Stimulated activated CD4-positive, alpha-beta T cell treated with anti-CD3 and anti-CD28 coated beads, Interleukin-2, amount 100 ng/mL, for 24 hours (primary cell): Measurements from ENCODE around the gene MAP6.
A peak's percentile ranks its signal among the peaks of the same experiment; 100 is the strongest.

Source experiments
- DNase-seq, 2 donors: peaks; one replicate each; pipeline ENCODE4 v3.0.0-alpha.2; 2020

MAP6 gene

DNA sequence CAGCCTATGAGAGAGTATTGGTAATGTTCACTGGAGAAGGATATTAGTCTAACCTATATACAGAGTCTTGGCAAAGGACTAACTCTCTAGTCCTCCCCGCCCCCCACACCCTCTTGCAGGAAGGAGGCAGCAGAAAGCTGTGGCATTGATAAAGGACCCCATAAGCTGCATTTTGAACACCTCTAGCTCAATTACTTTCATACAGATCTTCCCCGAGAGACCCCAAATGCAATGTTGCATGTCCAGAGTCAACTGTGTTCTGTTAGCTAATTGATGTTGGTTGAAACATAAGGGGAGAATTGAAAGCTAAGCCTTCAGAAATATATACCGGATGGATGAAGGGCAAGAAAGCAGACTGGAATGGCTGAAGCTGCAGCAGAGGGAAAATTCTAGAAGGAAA, 2.8 kb downstream of the MAP6 start:
- no peak for DNase-seq

DNA sequence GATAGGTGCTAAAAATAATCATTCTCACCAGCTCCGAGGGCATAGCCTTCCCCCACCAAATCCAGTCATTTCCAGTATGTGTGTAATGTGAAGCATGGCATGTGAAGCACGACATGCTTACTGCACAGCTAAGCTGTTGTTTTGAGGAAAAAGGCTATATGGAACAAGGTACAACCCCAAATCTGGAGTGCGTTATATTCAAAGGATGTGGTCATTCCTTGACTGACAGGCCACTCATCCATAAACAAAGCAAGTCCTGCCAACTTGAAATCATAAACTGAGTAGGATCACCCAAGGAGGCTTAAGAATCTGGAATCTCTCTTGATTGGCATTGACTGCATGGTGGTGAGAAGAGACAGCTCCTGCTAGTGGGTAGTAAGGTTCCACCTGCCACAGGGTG, 3.7 kb downstream of the MAP6 start:
- DNase-seq = no peak

DNA sequence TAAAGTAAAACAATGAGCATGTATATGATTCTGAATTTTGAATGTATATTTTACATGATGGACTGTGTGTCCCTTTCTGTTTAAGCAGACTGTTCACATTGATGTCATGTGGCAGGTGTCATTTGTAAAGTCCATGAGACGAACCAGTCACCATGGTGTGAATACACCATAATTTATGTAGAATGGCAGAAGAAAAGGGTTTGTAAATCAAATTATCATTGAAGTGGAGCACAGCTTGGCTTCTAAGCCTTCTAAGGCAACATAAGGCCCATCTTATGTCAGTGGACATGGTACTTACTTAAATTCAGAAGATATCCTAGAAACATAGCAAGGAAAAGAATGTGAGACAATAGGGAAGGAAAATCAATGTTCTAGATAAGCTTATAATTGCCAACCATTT, 4.4 kb downstream of the MAP6 start:
- DNase-seq = no peak

DNA sequence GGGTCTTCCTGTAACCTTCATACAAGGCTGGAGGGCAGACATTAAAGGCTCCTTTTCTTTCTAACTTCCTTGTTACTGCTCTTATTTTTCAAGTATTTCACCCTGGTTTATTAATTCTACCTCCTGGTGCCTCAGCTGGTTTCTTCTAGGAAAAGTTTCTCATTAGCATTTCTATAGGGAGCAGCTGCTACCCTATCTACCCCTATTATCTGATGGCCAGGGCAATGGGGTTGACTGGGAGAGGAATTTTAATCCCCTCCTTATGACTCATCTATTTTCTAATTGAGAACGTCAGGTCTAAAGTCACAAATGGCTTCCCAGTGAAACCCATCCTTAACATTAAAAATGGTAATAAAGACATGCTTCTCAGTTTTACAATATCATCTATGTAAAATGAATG, 5.0 kb downstream of the MAP6 start:
- DNase-seq = no peak

DNA sequence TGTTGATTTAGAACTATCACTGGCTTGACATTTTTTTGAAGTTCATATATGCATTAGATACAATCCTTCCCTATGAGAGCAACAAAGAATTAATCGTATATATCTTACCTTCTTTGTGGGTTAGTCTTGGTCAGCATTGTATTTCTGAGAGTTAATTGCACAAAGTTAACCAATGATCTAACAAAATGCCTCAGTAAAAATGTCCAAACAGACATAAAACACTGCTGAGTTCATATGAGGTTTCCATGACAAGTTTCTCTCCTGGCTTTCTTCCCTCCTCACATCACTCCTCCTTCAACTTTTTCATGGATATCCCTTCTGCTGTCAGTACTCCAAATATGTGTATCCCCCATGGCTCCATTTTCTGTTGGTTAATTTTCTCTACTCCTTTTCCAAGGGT, 9.0 kb downstream of the MAP6 start:
- no peak for DNase-seq

DNA sequence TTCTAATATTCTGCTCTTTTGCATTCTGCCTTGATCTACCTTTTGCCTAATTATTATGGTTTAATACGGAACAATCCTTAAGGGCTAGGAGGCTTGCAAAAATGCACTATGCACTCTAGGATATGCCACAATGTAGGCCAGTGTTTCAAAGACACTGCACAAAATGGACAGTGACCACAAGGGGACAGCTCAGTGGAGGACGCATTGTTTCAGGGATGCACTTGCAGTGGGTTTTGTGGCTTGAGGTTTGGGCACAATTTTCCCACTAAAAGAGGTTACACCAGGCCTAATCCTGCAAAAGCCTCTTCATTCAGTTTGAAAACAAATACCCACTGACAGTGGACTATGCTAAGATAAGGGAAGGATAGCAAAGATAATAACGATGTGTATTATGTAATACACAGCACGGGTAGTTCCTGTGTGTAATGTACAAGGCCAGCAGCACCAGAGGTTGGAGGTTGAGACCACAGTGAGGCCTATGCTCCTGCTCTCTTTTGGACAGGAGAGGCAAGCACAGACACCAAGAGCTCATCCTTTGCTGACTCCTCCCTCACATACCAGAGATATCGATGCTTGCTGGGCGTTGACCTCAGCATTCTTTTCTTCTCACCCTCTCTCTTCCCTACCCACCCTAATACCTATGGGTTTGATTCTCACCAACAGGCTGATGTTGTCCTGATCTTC, 12.7 kb downstream of the MAP6 start:
- no peak for DNase-seq

DNA sequence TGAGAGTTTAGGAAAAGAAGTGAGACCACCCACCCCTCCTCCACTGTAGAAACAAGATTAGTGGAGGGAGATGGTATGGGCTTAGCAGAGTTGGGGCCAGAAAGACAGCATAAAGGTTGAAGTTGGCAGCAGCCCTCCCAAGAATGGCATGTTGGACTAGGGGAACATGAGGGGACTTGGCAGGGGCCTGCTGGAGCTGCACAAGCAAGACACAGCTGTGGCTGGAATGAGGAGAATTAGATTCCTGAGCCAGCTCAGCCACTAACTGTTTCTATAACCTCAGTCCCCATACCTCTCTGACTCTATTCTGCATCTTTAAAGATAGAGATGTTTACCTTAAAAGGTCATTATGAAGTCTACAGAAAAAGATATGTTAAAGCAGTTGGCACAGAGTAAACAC, 13.2 kb downstream of the MAP6 start:
- DNase-seq = no peak

DNA sequence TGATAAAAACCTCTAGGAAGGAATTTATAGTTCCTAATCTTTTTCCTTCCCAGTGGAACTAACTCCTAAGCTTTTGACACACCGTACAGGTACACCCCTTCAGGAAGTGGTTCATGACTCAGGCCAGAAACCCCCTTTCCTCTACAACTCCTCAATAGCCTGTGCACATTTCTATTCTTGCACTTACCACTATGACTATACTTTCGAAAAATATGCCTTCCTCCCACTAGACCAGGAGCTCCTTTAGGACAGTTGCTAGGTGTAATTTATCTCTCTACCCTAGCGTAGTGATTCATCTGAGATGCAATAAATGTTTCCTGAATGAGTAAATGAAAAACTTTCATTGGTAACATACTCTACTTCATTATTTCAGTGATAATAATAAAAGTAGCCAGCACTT, 14.5 kb downstream of the MAP6 start:
- DNase-seq = peak in 1 of 2 donors; percentile 23

DNA sequence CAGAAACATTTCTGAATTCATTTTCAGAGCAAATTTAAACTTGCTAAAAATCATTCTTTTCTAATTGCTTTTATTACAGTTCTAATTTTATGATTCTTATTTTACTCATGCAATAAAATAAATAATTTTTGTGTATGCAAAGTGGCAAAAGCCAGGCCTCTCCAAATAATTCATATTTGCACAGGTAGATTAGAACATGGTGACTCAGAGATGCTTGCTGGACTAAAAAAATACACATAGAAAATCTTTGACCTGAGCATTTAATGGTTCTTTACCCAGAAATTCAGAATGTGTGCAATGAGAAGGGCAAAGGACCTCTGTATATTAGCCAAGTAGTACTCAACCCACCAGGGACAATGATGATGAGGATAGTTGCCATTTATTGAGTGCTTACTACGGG, 15.3 kb downstream of the MAP6 start:
- DNase-seq = no peak

DNA sequence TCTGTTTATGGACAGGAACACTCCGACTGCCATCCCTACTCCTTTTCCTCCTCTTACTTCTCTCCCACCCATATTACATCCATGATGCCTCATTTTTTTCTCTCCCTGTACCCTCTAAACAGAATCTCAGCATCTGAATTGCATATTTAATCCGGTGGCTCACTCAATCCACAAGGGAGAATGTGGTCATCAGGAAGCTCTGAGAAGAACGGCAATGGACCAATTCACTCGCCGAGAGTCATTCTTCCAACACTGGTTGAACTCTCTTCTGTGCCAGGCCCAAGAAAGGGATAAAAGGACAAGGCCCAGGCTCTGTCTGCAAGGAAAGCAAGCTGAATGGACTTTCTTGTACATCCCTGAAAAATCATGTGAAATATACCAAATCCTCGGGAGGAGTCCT, 15.9 kb downstream of the MAP6 start:
- no peak for DNase-seq

DNA sequence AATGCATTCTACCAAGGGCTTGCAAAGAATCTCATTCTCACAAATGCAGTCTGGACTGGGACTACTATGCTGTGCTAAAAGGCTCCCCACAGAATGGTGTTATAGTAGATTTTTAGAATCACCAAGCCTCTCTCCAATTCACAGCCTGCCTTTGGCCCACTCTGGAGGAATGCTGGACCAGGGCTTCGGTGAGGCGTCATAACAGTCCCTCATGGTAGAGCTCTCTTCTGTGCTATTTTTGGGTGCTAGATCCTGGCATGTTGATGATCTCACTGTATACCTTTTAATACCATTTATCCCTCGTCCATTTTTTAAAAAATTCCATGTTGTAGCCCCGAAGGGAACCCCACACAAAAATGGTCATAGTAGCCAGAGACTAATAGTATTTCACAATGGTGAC, 17.6 kb downstream of the MAP6 start:
- no peak for DNase-seq

DNA sequence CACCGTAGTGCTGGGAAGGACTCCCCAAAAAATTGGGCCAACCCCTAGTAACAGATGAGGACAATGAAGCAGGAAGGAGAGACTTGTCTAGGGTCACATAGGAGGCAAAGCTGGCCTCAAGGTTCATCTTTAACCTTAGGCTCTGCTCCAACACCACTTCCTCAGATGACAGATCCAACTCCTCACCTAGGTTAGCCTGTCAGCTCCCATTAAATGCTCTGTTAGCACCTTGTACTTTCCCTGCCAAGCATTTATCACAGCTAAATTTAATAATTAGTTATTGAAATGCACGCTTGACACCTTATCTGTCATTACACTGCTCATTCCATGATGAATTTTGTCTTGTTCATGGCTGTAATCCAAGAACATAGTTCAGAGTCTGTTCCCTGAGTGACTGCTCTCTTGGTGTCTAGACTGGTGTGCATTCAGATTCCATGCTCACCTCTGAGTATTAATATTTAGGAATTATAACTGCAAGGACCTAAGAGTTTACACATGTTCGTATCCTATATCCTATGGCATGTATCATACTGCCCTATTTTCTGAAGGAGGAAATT, 18.6 kb downstream of the MAP6 start:
- no peak for DNase-seq

DNA sequence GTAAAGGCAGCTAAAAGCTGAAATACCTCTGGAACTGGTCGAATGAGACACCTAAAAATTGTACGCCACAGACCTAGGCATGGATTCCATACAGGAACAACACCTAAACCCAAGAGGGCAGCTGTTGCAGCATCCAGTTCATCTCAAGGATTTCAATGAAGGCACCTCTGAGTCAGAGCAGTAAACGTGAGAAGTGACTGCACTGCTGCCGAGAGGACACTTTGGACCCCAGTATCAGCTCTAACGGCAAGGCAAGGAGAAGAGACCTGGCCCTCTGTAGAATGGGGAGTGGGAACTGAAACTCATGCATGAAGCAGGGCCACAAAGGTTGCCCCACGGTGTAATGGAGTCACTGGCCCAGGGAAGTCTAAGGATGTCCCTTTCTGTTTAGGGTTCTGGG, 23.9 kb downstream of the MAP6 start:
- no peak for DNase-seq

DNA sequence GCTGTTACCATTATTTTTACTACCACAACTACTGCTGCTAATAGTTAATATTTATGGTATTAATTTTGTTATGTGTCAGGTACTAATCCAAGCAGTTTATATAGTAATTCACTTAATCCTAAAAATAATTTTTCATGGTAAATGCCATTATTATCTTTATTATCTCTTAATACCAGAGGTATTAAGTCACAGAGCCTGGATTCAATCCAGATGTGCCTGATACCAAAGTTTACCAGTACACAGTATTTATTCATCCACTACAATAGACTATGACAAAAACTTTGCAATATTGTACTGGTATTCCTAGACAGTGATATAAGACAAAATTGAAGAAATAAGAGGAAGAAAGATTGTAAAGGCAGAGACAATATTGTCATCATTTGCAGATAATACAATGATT, 24.5 kb downstream of the MAP6 start:
- no peak for DNase-seq

DNA sequence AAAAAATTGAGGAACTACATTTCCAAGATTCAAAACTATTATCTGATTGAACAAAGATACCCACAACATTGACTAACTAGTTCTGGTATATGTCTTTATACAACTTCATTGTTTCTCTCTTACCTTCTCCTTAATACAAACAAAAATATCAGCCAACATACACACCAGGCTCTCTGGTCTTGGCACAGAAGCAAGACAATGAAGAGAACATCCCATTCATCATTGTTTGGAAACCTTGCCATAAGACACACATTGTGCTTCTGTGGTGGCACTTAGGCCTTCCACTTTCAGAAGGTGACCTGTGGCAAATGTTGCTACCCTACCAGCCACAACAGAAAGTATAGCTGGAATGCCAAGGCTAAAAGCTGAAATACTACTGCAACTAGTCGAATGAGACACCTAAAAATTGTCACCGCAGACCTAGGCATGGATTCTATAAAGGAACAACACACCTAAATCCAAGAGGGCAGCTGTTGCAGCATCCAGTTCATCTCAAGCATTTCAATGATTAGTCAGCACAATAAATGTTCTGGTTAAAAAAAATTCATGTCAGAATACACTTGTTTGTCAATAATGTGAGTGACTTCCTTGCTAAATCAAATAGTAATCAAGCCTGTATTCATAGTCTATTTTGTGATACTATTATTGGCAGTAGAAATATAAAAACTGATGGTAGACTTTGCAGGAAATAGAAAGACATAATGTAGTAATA, 26.3 kb downstream of the MAP6 start:
- DNase-seq = no peak

DNA sequence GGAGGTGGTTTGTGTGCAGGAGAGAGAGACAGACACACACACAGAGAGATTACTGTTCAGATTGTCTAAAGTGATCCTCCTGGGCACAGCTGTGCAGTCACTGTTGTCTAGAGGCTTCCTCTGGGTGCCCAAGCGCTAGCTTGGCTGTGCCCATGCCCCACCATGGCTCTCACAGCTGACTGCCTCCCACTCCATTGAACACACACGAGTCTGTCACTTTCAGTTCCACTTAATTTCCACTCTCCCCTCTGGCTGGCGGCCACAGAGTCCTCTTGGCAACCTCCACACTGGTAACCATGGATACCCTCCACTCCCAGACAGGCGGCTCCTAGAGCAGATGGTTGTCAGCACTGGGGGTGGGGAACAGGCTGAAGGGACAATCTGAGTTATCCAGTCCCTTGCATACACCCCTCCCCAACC, 29.1 kb downstream of the MAP6 start:
- no peak for DNase-seq

DNA sequence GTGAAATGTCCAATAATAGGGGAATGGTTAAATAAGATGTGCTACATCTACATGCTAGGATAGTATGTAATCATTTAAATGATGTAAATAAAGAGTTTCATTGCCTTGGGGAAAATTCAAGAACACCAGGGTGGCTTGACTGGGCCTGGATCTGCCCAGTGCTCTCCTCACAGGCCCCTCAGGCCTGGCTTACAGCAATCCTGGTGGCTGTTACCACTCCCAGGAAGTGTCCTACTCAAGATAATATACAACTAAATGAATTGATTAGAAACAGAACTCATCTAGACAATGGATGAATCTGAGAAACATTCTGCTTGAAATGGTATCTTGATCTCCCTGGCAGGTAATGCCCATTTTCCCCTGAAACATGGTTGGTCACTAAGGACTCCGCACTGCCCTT, 30.8 kb downstream of the MAP6 start:
- DNase-seq = no peak

DNA sequence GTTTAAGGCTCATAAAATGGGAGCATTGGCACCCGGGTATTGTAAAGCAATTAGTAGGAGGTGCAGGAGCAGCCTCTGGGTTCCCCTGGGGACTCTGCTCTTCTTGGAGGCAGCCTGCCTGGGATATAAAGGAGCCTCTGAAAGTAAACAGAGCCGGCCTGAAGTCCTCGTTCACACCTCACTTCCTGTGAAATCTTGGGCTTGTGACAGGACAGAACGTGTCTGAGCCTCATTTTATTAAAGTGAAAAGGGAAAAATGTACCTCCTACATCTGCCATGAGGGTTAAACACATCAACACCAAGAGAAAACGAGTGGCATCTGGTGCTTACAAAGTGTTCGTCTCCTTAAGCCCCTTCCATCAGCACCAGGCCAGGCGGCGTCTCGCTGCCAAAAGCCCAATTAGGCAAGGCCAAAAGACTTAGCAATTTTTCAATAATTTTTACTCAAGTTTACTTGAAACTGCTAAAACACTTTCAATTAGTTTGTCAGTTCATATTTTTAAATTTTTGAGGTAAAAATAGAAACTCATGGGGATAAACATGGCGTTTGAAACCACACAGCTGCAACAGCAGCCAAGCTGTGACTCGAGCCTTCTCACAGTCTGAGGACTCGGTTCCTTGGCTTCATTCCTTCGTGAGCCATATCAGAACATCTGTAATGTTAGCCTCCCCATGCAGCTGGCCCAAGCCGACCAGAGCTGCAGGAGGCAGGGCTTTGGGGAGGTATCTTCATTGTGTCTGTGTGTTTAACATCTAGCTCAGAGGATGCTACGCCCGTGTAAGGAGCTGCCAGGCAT, 33.6 kb downstream of the MAP6 start:
- DNase-seq = no peak

DNA sequence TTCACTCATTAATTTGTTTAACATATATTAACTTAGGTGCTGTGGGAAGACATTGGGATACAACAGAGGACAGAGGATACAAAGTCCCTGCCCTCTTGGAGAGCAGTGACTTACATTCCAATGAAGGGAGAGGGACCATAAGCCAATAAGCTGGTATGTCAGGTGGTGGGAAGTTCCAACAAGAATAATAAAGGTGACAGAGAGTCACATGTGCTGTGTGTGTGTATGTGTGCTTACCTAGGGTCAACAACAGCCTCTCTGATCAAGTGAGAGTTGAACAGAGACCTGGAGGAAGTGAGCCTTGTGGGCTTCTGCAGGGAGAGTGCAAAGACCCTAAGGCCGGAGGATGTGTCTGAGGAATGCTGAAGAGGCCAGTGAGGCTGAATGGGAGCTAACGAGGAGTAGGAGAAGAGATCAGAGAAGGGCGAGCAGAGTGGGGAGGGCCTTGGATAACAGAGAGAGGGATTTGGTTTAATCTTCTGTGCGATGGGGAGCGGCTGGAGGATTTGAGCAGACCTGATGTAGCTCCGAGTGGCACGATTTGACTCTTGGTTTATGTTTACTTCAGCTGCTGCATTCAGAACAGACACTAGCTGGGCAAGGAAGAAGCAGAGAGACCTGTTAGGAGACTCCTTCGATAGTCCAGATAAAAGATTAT, 35.3 kb downstream of the MAP6 start:
- no peak for DNase-seq

DNA sequence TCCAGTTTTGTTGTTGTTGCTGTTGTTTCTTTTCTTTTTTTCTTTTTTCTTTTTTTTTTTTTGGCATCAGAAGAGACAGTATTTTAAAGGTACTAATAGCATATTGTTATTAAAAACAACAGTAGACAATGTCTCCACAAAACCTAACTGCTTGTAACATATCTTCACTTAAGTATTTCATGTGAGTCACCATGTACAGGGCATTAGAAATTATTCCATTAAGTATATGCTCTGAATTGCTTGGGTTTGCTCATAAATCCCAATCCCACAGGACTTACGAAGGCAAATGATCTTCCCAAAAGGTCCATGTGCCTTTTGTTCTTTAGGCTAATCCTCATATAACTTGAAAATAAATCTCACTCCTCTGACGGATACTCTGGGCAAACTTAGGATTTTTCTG, 35.9 kb downstream of the MAP6 start:
- DNase-seq = no peak

DNA sequence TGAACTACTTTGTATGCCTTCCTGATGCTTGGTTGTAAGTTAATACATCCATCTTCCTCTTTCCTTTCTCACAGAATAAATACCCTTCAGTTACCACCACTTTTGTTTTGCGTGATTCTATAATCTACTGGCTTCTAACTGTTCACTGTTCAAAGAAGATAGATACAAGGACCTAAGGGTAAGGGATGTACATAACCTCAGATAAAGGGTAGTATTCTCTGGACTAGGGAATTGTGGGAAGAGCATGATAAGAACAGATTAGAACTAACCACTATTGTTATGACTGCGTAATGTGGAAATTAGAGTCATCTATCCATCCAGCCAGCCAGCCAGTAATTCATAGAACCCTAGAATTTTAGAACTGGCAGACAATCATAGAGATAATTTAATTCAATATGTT, 36.4 kb downstream of the MAP6 start:
- DNase-seq = no peak

DNA sequence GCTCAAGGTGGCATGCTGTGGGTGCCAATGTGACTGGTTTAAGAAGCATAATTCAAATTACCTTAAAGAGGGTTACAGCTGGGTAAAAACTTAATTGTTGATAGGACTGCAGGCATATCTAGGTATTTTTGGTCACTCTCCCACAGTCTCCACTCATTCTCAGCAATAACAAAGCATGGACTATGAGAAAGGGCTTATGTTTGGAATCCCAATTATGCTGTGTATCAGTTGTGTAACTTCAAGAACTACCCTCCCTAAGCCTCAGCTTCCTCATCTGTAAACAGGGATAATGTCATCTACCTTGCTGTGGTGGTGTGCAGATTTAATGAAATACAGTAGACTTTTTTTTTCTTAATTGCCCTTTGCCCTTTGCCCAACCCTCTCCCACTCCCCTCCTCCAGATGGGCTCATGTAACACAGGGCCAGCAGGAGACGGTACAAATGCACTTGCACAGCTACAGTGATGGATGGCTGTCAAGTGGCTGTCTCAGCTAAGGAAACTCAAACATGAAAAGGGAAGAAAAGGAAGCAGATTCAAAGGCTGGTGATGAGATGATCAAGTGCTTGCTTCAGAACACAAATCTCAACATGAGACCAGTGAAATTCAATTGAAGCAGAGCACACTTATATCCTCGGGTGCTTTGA, 37.6 kb downstream of the MAP6 start:
- DNase-seq = no peak
